AG04450 (cell line): ENCODE data around the gene PRKG1. TPM values are rescaled to one million over a fixed set of nuclear protein-coding genes. Genes with fewer than 3 reads are reported as not detected.

ENCODE experiments used
- CTCF ChIA-PET: fragments of 300-600, 350-600 bp; formaldehyde crosslinking; extraction: SDS; loops from one replicate; lab custom pipeline; 2022; ENCODE audit warnings: antibody characterized with exemption, inconsistent platforms; lab: Charles Lee
- POLR2A ChIA-PET: fragments of 350-600 bp; formaldehyde crosslinking; extraction: SDS; loops from one replicate; lab custom pipeline; 2021; ENCODE audit warnings: antibody characterized with exemption, inconsistent platforms; lab: Yijun Ruan, JAX
- DNase-seq: peaks from one replicate; pipeline ENCODE4 v3.0.0-alpha.2; 2011; ENCODE audit warnings: low read depth, low spot score
- H3K27ac ChIP-seq: one replicate; pipeline ENCODE4 v1.5.1; 2012; ENCODE audit warnings: low read depth, low read length, control low read depth
- H3K27me3 ChIP-seq: one replicate; pipeline ENCODE4 v1.6.0; 2012; ENCODE audit warnings: low read length; ENCODE audit not compliant: control insufficient read depth, insufficient read depth
- H3K4me3 ChIP-seq: 2 replicates; pipeline ENCODE4 v1.5.1; 2011; ENCODE audit warnings: mild to moderate bottlenecking, low read depth, low read length, control low read depth
- H3K9me3 ChIP-seq: 2 replicates; pipeline ENCODE4 v1.5.1; 2012; ENCODE audit warnings: low read length; ENCODE audit not compliant: control insufficient read depth, insufficient read depth
- CTCF ChIP-seq: IDR thresholded peaks from 2 replicates; pipeline ENCODE4 v1.5.1; 2011; ENCODE audit warnings: low read depth, low read length, control low read depth, inconsistent platforms
- polyA plus RNA-seq: library from polyadenylated mRNA; depleted of rRNA; stranded (reverse); fragments of >200 nt; gene quantifications from 2 replicates; pipeline ENCODE4 v1.2.3, GENCODE V29; 2011

The PRKG1 gene
- polyA plus RNA-seq, 1 experiment = 19.0 TPM

- Histone ChIP-seq H3K4me3 (no peak overlapping the region), H3K9me3 (no peaks in the 10 kb centered on the region), H3K27ac (no peak overlapping the region), H3K27me3 (no peaks in the 10 kb centered on the region)
- no peak for TF ChIP-seq CTCF
- ChIA-PET POLR2A (no interaction called here), CTCF (interaction anchor here (0.6 kb wide), 1 partner anchor 504 kb away, joined by 7 read pairs; no protein-coding TSS in a partner anchor)
- no peak for DNase-seq
Observed at GRCh38 chr10:51708609-51709008, 634.3 kb downstream of the PRKG1 start.

- ChIA-PET POLR2A (no interaction called here), CTCF (no interaction called here)
- no peak for TF ChIP-seq CTCF
- Histone ChIP-seq H3K4me3 (no peak overlapping the region), H3K9me3 (no peaks in the 10 kb centered on the region), H3K27ac (no peak overlapping the region), H3K27me3 (no peaks in the 10 kb centered on the region)
- no peak for DNase-seq
Observed at GRCh38 chr10:51709324-51709972, 635.2 kb downstream of the PRKG1 start.

- CTCF ChIA-PET = no interaction called here
- TF ChIP-seq CTCF = no peak
- H3K27me3 ChIP-seq = no peaks in the 10 kb centered on the region
Observed at GRCh38 chr10:51711519-51711891, 637.2 kb downstream of the PRKG1 start.

GRCh38 chr10:51716981-51717380 is 642.7 kb downstream of the PRKG1 start:
- H3K27ac ChIP-seq = no peak overlapping the region
- POLR2A ChIA-PET = no interaction called here
- CTCF ChIA-PET = interaction anchor here (0.5 to 0.6 kb wide), 2 partner anchors 296 to 679 kb away, joined by 3 to 5 read pairs; no protein-coding TSS in a partner anchor
- no peak for DNase-seq
- no peaks in the 10 kb centered on the region for H3K27me3 ChIP-seq
- no peak for TF ChIP-seq CTCF
- no peak overlapping the region for H3K4me3 ChIP-seq
- no peaks in the 10 kb centered on the region for H3K9me3 ChIP-seq

More at GRCh38 chr10:51711519-51711891, 637.2 kb downstream of the PRKG1 start:
- Histone ChIP-seq H3K27ac (no peak overlapping the region), H3K9me3 (no peaks in the 10 kb centered on the region), H3K4me3 (no peak overlapping the region)
- POLR2A ChIA-PET = no interaction called here
- DNase-seq = no peak

GRCh38 chr10:51718804-51719291 is 644.6 kb downstream of the PRKG1 start:
- Histone ChIP-seq H3K4me3 (no peak overlapping the region), H3K9me3 (no peaks in the 10 kb centered on the region), H3K27me3 (no peaks in the 10 kb centered on the region), H3K27ac (no peak overlapping the region)
- DNase-seq = peak; percentile 45
- TF ChIP-seq CTCF = no peak
- POLR2A ChIA-PET = interaction anchor here (0.6 kb wide), 2 partner anchors 8 to 170 kb away, joined by 3 to 4 read pairs; no protein-coding TSS in a partner anchor
- CTCF ChIA-PET = no interaction called here
